CD4-positive, alpha-beta T cell treated with Interleukin-1 beta for 1 hour (primary cell): ENCODE results near the gene OR10H3.
"Not testable (repeated sequence)": the region's sequence is repeated elsewhere in the genome, so short reads cannot be mapped to it uniquely, and the experiment has no call there.

Experiments
- DNase-seq, 2 donors: peaks; one replicate each; pipeline ENCODE4 v3.0.0-alpha.2; 2020 to 2022

Gene OR10H3

DNA sequence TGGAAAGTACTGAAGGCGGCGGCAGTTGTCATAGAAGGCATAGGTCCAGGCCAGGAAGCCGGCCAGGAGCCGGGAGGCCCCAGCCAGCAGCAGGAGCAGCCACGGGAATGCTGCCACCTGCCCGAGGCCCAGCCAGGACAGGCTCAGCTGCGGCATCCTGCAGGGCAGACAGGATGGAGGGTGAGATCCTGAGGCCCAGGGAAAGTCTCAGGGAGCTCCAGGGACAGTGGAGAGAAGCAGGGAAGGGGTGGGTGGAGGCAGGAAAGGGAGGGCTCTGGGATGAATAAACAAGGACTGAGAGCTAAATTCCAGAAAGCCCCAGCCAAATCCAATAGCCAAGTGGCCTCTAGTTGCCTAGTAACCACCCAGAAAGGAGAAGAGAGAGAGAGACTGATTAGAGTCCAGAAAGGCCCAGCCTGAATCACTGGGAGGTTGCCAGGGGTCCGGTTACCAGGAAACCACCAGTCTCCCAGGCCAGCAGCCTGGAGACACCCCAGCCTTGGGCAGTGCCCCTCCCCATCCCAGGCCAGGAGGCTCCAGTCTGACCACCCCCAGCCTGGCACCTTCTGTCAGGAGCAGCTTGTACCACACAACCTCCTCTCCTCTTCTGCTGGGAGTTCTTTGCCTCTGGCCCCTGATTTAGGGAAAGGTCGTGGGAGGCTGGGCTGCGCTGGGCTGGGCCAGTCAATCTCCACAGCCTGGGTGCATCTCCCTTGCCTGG lies 42.1 kb downstream of the OR10H3 start:
- DNase-seq: no peak

DNA sequence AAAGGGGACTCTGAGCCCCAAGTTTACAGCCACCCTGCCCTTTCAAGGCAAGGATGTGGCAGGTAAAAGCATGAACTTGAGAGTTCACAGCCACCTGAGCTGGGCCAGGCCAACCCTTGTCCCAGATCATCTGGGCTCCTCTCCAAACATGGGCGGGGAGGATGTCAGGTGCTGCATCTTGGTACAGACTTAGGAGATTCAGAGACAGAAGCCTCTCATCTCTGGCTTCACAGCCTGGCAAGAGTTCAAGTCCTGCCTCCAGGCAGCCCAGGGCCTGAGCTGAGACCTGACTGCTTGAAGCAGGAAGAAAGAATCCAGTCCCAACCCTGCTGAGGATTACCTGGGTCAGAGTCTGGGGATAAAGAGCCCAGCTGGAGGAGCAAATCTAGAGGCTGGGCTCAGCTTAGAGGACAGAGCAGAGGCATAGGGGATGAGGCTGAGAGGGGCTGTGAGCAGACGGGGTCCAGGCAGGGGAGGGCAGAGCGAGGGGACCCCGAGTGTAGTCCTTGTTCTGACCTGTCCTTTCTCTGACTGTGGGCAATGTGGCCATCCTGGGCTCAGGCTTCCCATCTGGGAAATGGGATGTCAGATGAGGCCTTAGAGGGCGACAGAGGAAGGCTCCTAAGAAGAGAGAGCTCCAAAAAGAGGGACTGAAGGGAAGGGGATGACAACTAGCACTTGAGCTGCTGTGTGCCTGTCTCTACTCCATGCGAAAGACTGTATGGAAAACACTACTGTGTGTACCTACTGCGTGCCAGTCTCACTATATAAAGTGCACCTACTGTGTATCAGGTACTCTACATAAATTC lies 43.0 kb downstream of the OR10H3 start:
- no peak for DNase-seq

DNA sequence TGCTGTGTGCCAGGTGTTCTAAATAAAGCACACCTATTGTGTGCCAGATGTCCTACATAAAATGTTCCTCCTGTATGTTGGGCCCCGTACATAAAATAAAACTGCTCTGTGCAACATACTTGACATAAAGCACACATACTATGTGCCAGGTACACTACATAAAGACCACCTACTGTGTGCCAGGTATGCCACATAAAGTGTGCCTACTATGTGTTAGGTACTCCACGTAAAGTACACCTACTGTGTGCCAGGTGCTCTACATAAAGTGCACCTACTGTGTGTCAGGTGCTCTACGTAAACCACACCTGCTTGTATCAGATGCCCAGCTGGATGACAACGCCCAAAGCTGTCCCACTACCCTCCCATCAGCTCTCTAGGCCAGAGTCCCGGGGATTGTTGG lies 43.9 kb downstream of the OR10H3 start:
- DNase-seq: no peak

DNA sequence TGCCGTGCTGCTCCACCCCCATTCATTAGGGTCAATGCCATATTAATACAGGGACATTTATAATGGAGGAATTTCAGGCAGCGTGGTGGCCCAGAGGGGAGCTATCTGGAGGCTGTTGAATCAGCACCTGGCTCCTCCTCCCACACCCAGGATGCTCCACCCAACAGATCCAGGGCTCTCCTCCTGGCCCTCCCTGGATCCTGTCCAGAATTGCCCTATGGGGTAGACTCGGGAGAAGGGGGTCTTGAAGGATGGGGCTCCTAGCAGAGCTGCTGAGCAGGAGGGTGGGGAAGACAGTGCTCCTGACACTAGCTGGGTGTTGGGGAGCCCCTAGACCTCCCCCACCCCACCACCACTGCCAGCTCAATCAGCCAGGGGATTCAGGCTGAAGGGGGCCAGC lies 44.4 kb downstream of the OR10H3 start:
- DNase-seq: no peak

DNA sequence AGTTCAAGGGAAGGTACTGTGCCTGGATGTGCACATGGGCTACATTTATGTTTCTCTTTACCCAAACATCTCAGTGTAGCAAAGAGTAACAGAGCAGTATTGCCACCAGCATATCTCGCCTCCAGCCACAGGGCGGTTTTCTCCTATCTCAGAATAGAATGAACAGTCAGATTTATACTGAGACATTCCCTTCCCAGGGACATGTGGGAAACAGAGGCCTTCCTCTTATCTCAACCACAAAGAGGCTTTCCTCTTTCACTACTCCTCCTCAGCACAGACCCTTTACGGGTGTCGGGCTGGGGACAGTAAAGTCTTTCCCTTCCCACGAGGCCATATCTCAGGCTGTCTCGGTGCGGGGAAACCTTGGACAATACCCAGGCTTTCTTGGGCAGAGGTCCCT lies 45.1 kb downstream of the OR10H3 start:
- DNase-seq: not testable (repeated sequence)

DNA sequence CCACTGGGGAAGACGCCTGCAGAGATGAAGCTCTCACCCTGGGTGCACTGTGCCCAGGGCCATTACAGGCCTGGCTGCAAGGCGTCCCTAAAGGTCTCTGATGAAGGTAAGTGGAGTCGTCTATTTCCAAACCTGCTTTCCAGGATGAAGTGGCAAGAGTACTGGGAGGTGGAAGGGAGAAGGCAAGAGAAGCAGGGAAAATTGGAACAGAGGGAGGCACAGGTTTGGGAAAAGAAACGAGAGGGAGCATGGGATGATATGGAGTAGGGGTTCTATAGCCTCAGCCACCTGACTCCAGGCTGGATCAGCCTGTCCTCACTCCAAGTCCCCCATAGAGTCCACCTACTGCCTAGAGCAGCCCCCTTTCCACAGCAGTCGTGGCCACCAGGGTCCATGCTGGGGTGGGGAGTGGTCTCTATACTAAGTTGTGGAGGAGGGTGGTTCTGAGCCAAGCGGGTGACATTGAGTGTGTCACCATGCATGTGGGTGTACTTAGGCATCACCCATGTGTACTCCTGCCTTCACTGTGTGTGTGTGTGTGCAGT lies 49.9 kb downstream of the OR10H3 start, which contains the start of gene OR10H5:
Gene OR10H5 (plus strand): TSS at position 51 of the 545 bp plus-strand sequence. CDS start 6,388 bp downstream, outside the sequence.
- DNase-seq: no peak

DNA sequence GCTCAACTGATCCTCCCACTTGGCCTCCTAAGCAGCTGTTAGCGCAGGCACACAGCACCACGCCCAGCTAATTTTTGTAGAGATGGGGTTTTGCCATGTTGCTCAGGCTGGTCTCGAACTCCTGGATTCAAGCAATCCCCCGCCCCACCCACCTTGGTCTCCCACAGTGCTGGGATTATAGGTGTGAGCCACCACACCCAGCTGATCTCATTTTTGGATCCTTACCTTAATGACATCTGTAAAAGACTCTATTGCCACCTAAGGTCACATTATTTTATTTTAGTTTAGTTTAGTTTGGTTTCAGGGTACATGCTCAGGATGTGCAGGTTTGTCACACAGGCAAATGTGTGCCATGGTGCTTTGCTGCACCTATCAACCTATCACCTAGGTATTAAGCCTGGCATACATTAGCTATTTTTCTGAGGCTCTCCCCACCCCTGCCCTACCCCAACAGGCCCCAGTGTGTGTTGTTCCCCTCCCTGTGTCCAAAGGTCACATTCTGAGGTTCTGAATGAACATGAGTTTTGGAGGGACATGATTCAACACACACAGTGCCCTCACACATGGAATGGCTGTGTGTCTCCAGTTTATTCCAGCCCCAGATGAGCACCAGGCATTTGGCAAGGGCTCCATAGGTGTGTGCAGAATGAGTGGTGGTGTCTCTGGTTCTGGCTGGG lies 50.9 kb downstream of the OR10H3 start:
- DNase-seq: no peak

DNA sequence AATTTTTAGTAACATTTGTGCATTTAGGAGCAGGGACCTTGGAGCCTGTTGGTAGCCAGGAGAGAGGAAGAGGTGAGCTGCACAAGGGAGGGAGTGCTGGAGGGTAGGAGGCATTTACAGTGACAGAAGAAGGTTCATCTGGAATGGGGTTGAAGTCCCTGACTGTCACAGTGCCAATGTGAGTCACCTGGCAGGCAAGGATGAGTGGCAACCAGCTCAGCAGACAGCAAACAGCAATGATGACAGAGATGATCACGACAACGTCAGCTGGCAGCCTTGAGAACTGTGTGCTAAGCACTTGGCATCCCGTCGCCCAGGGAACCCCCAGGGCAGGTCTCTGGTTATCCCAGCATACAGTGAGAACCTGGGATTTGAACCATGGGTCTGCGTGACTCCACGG lies 52.3 kb downstream of the OR10H3 start:
- DNase-seq: no peak
